Stimulated activated CD4-positive, alpha-beta T cell treated with anti-CD3 and anti-CD28 coated beads, TNF-alpha, amount 100 ng/mL, for 1 hour (primary cell): ENCODE measurements around the gene PEX5L.

Experiments
- DNase-seq, 3 donors: peaks; one replicate each; pipeline ENCODE4 v3.0.0-alpha.2; 2020; ENCODE audit warnings: low read depth in 3 of 3, low spot score in 1 of 3

Gene PEX5L

DNA sequence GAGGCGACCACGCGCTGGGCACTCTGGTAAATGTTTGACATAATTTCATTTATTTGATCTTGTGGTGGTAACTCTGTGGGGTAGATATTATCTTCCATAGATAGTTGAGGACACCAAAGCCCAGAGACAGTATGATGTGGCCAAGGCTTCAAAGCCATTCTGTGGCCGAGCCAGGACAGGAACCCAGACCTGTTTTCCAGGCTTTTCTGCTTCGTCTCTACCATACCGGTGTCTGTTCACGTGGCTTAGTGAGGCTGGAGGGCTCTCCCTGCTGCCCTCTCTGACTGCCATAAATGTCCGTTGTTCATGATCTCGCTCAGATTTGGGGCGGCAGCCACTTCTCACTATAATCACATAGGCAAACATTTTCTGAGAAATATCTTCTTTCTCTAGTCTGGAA, 134.7 kb downstream of the PEX5L start:
- DNase-seq, result no peak

DNA sequence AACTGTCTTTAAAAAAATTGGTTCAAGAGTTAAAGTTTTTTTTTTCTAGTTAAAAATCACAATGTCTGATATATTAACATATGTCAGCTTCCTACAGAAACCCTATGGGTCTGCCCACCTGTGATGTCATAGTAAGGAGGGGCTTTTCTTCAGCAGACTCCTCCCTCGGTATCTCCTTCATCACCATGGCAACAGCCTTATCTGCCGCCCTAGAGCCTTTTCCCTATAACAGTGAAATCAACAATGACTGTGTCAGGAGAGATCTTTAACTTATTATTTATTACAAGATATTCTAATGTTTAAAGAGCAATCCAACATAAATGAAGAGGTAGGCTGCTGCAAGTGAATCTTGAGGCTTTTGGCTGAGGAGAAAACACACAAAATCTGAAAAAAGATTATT, 138.7 kb downstream of the PEX5L start:
- no peak for DNase-seq

GRCh38 chr3:179897231-179897630, 139.5 kb downstream of the PEX5L start:
- DNase-seq, result no peak

DNA sequence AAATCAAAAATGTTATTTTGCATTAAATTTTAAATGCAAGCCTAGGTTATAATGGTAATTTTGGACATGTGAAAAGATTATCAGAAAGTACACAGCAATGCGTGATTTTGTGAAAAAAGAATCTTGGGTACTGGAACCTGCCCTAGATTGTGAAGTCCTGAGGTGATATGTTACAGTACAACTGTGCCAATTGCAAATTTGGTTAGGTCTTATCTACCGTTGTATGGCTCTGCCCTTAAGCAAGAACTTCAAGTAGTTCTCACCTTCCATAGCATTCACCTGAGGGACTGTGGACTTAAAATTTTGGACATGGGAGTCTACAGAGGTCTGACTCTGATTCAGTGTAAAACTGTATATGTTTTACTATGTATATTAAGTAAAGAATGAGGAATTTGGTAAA, 140.2 kb downstream of the PEX5L start:
- no peak for DNase-seq

DNA sequence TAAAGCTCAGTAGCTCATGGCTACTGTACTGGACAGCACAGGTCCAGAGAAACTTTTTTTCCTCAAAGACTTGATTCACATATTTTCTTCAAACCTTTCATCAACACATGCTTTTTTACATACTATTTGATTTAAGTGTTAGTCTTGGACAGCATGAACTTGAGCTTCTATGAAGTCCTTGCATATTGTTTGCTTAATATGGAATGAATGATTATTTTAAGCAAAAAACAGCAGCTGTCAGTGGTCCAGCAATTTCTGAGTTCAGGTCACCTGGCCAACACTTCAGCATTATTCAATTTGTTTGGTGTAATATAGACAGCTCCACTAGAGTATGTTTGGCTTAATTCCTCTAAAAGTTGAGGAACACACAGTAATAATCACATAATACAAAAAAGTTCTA, 141.4 kb downstream of the PEX5L start:
- no peak for DNase-seq

GRCh38 chr3:179887295-179887943, 149.3 kb downstream of the PEX5L start:
- DNase-seq, result no peak

DNA sequence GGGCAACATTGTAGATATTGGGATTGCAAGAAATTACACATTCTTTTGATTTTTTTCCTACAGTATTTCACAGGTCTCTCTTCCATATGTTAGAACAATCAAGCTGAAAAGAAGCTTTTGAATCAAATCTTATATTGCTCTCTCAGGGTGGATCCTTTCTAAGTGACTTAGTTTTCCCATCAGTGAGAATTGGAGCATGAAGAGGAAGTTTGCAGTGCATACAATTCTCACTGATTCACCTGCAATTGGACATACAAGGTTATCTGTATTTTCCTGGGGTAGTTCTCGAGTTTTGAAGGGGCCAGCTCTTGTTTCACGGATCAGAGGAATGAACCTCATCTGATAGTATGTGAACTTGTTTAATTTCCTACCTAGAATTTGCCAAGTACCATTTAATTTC, 150.8 kb downstream of the PEX5L start:
- DNase-seq, result no peak

- no peak for DNase-seq
Measured at GRCh38 chr3:179884136-179884535, 152.6 kb downstream of the PEX5L start.

- DNase-seq, result no peak
Measured at GRCh38 chr3:179882292-179882691, 154.4 kb downstream of the PEX5L start.

DNA sequence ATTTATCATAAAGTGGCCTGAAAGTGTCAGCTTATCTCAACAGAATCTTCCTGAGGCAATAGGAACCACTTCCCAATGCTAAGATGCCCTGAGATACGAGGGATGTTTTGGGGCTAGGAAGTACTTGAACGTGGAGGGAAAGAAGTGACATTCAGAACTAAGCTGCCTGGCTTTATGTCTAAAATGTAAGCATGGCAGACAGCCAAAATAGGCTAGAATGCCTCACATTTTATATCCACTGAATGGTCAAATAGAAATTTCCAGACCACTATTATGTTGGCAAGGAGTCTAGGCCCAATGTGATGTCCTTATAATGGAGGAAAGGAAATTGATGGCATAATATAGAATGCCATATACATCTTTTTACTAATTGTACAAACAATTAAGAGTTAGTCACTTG, 154.9 kb downstream of the PEX5L start:
- DNase-seq, result no peak

- DNase-seq, result no peak
Measured at GRCh38 chr3:179880868-179881267, 155.9 kb downstream of the PEX5L start.

DNA sequence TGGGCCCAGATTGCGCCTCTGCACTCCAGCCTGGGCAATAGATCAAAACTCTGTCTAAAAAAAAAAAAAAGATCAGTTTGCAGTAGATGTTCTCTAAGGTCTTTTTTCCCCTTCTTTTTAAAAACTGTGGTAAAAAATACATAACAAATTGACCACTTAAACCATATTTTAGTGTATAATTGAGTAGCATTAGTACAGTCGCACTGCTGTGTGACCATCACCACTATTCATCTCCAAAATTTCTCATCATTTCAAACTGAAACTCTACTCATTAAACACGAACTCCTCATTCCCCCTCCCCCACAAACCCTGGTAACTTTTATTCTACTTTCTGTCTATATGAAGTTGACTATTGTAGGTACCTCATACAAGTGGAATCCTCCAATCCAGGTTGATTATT, 160.3 kb downstream of the PEX5L start:
- DNase-seq, result no peak

GRCh38 chr3:179872842-179873241, 163.9 kb downstream of the PEX5L start:
- DNase-seq, result no peak

DNA sequence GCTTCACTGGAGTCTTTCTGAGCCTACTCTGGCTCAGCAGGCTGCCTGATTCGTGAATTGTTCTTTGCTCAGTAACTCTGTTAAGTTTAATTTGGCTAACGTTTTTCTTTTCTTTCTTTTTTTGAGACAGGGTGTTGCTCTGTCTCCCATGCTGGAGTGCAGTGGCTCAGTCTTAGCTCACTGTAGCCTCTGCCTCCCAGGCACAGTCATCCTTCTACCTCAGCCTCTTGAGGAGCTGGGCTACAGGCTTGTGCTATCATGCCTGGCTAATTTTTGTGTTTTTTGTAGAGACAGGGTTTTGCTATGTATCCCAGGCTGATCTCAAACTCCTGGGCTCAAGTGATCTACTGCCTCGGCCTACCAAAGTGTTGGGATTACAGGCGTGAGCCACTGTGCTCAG, 165.0 kb downstream of the PEX5L start:
- no peak for DNase-seq

- no peak for DNase-seq
Measured at GRCh38 chr3:179868715-179869114, 168.0 kb downstream of the PEX5L start.

- DNase-seq, result no peak
Measured at GRCh38 chr3:179867961-179868360, 168.8 kb downstream of the PEX5L start.

- DNase-seq, result no peak
Measured at GRCh38 chr3:179865861-179866505, 170.8 kb downstream of the PEX5L start.

GRCh38 chr3:179861953-179862352, 174.8 kb downstream of the PEX5L start:
- no peak for DNase-seq

DNA sequence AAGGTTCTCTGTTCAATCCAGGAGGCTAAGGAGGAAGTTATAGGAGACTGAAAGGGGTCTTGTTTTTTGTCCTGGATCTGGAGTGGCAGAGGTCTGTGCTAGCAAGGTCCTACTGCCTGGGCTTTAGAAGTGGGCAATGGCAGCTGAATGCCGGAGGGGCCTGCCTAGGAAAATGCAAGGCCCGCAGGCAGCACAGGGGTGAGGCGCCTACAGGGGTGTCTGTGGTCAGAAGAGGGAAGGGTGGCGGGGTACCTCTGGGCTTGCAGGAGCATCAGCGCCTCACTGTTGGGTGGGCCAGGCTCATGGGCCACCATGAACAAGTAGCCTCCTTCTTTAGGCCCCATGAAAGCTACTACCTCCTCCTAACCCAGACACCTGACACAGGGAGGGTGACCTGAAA, 175.4 kb downstream of the PEX5L start:
- no peak for DNase-seq

DNA sequence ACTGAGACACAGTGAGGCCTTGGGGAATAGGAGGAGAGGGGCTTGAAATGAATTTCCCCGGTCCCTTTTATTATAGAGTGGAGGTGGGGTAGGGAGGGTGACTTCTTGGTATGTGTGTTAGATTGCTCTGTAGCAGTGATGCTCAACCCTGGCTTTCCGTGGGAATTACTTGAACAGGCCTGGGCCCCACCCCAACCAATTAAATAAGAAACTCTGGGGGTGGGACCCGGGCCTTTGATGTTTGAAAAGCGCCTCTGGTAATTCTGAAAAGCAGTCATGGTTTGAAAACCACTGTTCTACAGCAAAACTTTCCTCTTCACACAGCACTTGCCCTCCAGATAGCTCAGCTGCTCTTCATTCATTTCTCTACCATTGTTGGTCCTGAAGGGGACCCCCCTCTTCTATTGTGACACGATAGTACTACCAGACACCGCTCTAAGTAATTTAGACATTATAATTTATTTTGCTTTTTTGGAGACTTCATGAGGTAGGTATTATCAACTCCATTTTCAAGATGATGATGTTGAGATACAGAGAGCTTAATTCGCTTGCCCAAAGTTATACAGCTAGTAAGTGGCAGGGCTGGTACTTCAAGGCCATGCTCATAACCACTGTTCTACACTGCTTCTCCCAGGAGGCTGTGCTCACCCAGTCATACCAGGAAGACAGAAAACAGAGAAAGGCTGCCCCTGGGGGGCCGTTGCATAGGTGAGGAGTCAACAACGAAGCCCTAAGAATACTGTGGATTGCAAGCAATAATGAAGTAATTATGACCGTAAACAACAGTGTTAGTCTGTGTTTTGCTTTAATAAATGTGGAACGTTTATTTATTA, 176.2 kb downstream of the PEX5L start:
- DNase-seq, result no peak

DNA sequence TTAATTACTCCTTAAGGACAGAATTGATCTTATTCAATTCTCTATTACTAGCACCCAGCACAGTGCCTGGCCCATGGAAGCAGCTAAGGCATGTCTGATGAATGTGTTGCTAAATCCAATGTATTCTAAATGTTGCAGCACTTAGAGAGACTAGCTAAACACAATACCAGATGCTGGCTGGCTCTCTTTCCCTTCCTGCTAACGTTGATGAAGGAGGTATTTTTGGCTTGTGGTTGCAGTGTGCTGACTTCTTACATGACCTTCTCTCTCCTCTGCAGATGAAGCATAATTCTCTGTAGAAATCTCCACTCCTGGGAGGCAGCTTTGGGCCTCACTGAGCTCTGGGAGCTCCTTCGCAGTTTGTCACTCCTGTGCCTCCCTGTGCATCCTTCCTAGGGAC, 183.6 kb downstream of the PEX5L start:
- DNase-seq, result no peak

DNA sequence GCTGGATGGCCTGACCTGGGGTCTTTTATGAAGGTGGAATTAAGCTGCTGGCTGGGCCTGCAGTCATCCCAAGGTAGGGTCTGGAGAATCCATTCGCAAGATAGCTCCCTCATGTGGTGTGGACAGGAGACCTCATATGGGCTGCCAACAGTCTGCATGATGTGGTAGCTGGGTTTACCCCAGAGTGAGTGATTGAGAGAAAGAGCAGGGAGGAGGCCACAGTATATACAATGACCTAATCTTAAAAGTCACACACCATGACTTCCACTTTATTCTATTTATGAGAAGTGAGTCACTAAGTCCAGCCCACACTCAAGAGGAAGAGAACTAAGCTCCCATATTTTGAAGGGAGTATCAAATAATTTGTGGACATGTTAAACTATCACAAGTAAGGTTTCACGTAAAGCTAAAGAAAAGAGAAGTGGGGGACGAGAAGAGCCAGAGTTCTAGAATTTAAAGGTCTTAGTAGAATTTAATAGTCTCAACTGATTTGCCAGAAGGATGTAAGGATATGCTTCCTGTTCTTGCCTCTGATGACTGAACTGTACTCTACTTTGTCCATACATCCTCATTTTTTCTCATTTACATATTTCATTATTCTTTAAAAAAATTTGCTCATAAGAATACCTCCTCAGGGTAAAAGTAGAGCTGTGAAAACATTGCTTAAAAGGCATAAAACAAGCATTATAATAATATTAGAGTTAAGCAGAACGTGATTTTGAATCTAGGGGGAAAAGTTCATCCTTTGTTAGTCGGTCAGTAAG, 184.4 kb downstream of the PEX5L start:
- DNase-seq, result no peak
